Neuronal stem cell (in vitro differentiated cells): Measurements from ENCODE around the gene DCC.

ENCODE experiments used
- DNase-seq: peaks from one replicate; pipeline ENCODE4 v3.0.0-alpha.2; 2013; ENCODE audit warnings: low spot score
- H2AFZ ChIP-seq: one replicate; pipeline ENCODE4 v1.6.1; 2013; ENCODE audit warnings: mild to moderate bottlenecking, low read length, inconsistent platforms
- H2AK5ac ChIP-seq: 2 replicates; pipeline ENCODE4 v1.6.1; 2013; ENCODE audit warnings: low read depth, mild to moderate bottlenecking, inconsistent platforms, low read length, moderate library complexity, mixed read lengths
- H2BK120ac ChIP-seq: 2 replicates; pipeline ENCODE4 v1.6.1; 2013; ENCODE audit warnings: low read depth, mild to moderate bottlenecking, inconsistent platforms, low read length, moderate library complexity, mixed read lengths
- H2BK12ac ChIP-seq: one replicate; pipeline ENCODE4 v1.6.1; 2013; ENCODE audit warnings: low read length, inconsistent platforms
- H2BK15ac ChIP-seq: 2 replicates; pipeline ENCODE4 v1.6.1; 2013; ENCODE audit warnings: mild to moderate bottlenecking, low read length, inconsistent platforms, mixed read lengths
- H2BK5ac ChIP-seq: one replicate; pipeline ENCODE4 v1.6.1; 2013; ENCODE audit warnings: inconsistent platforms, mild to moderate bottlenecking, low read length, moderate library complexity
- H3K14ac ChIP-seq: one replicate; pipeline ENCODE4 v1.6.1; 2013; ENCODE audit warnings: low read length, inconsistent platforms
- H3K18ac ChIP-seq: 2 replicates; pipeline ENCODE4 v1.6.1; 2013; ENCODE audit warnings: low read length, inconsistent platforms
- H3K23ac ChIP-seq: 2 replicates; pipeline ENCODE4 v1.6.1; 2013; ENCODE audit warnings: low read depth, mild to moderate bottlenecking, mixed read lengths, low read length, inconsistent platforms; ENCODE audit not compliant: poor library complexity
- H3K27ac ChIP-seq: replicated peaks from 3 replicates; pipeline ENCODE4 v1.5.1; 2013; ENCODE audit warnings: low read length, inconsistent platforms
- H3K27me3 ChIP-seq, 3 experiments: 2 replicates each; pipeline ENCODE4 v1.6.1; 2013; ENCODE audit warnings: low read length in 3 of 3, mild to moderate bottlenecking in 2 of 3, inconsistent platforms in 1 of 3, low read depth in 1 of 3, mixed read lengths in 1 of 3, moderate library complexity in 1 of 3; ENCODE audit not compliant: control insufficient read depth in 3 of 3, insufficient read depth in 3 of 3
- H3K36me3 ChIP-seq, 2 donors: replicated peaks in 1 of 2; 2 replicates each; pipeline ENCODE4 v1.6.1; 2013; ENCODE audit warnings: low read length in 2 of 2; ENCODE audit not compliant: control insufficient read depth in 2 of 2, insufficient read depth in 2 of 2
- H3K4ac ChIP-seq: 2 replicates; pipeline ENCODE4 v1.6.1; 2013; ENCODE audit warnings: inconsistent platforms, mild to moderate bottlenecking, low read length, moderate library complexity
- H3K4me1 ChIP-seq, 2 donors: 1 replicate in 1 of 2; 2 replicates in 1 of 2; pipeline ENCODE4 v1.6.1; 2013; ENCODE audit warnings: low read length in 2 of 2, low read depth in 1 of 2; ENCODE audit not compliant: control insufficient read depth in 2 of 2, insufficient read depth in 1 of 2
- H3K4me2 ChIP-seq: one replicate; pipeline ENCODE4 v1.6.1; 2013; ENCODE audit warnings: mild to moderate bottlenecking, low read length, inconsistent platforms; ENCODE audit not compliant: insufficient read depth, poor library complexity, severe bottlenecking
- H3K4me3 ChIP-seq, 2 donors: 2 replicates each; pipeline ENCODE4 v1.5.1; 2013; ENCODE audit warnings: low read length in 2 of 2, mild to moderate bottlenecking in 2 of 2, inconsistent platforms in 1 of 2, moderate library complexity in 1 of 2
- H3K79me1 ChIP-seq: one replicate; pipeline ENCODE4 v1.6.1; 2013; ENCODE audit warnings: low read depth, mild to moderate bottlenecking, inconsistent platforms, low read length, moderate library complexity
- H3K9ac ChIP-seq: one replicate; pipeline ENCODE4 v1.6.1; 2013; ENCODE audit warnings: mild to moderate bottlenecking, low read depth, low read length, inconsistent platforms; ENCODE audit not compliant: poor library complexity
- H3K9me3 ChIP-seq, 2 donors: replicated peaks in 1 of 2; 2 replicates each; pipeline versions ENCODE3 to v1.6.1; 2013; ENCODE audit warnings: low read length in 2 of 2, mild to moderate bottlenecking in 2 of 2, inconsistent platforms in 1 of 2, low read depth in 1 of 2, mixed read lengths in 1 of 2, moderate library complexity in 1 of 2; ENCODE audit not compliant: control insufficient read depth in 2 of 2, insufficient read depth in 1 of 2
- H4K8ac ChIP-seq: one replicate; pipeline ENCODE4 v1.6.1; 2013; ENCODE audit warnings: low read depth, mild to moderate bottlenecking, inconsistent platforms, low read length, moderate library complexity
- H4K91ac ChIP-seq: one replicate; pipeline ENCODE4 v1.6.1; 2013; ENCODE audit warnings: low read length, low read depth, mild to moderate bottlenecking, inconsistent platforms; ENCODE audit not compliant: poor library complexity
- WGBS, 2 donors: extraction: QIAGEN DNeasy Blood & Tissue Kit; methylation state at CpG; one replicate each; pipeline ENCODE4 v1.1.7; 2013; ENCODE audit warnings: missing lambda C conversion rate in 2 of 2, mixed read lengths in 1 of 2; ENCODE audit not compliant: insufficient read length in 2 of 2, insufficient replicate concordance in 1 of 2; ENCODE audit errors: extremely low coverage in 2 of 2; 5-methylcytosine and 5-hydroxymethylcytosine counted together

DCC gene

DNA sequence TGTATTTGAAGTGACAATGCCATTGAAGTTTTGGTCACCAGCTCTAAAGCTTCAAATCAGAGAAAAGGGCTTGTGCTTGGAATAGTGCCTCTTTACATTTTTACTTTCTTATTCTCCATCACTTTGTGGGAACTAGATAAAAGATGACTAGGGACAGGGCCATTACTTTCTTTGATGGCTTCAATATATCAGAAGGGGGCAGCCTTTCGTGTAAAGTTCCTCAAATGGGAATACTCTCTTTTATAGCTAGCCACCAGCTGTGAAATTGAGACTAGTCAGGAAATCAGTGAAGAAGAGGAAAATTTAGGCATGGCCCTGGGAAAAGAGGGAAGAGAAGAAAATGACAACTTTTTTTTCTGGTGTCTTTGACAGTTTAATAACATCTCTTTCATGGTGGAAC lies 242.5 kb downstream of the DCC start:
- no peak overlapping the region for H3K14ac ChIP-seq
- H3K4me3 ChIP-seq = no peak overlapping the region
- H2AK5ac ChIP-seq = no peak overlapping the region
- no peak overlapping the region for H2BK5ac ChIP-seq
- no peak overlapping the region for H2BK12ac ChIP-seq
- H4K91ac ChIP-seq = no peak overlapping the region
- no peak overlapping the region for H2AFZ ChIP-seq
- WGBS, 2 donors = no CpG with 5 or more reads among the region's 1 CpG
- H3K36me3 ChIP-seq = no peaks in the 10 kb centered on the region
- no peaks in the 10 kb centered on the region for H3K9me3 ChIP-seq
- H3K9ac ChIP-seq = no peak overlapping the region
- H2BK120ac ChIP-seq = no peak overlapping the region
- no peak overlapping the region for H3K4me2 ChIP-seq
- H3K4me1 ChIP-seq = no peaks in the 10 kb centered on the region
- H3K27ac ChIP-seq = no peak overlapping the region
- no peaks in the 10 kb centered on the region for H3K79me1 ChIP-seq
- H4K8ac ChIP-seq = no peak overlapping the region
- H3K18ac ChIP-seq = no peak overlapping the region
- no peaks in the 10 kb centered on the region for H3K27me3 ChIP-seq
- no peak overlapping the region for H2BK15ac ChIP-seq
- H3K23ac ChIP-seq = no peak overlapping the region
- no peak overlapping the region for H3K4ac ChIP-seq
- DNase-seq = no peak

DNA sequence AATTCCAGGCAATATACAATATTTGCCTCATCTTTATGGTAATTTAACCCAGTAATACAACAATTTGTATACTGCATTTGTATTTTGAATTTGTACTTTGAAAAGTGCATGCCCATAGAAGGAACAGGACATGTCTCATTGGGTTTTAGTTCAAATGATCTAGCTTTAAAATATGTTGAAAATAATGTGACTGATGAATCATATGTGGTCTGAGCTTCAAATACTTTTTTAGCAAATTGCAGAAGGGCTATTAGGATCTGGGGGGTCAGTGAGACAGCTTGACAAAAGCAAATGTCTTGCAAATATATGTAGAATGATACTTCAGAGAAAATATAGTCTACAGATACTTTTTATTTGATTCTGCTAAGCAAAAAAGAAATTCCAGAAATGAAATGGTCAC lies 248.9 kb downstream of the DCC start:
- Histone ChIP-seq H3K4me1 (peaks cover 0 to 2% of the 10 kb centered on the region in 2 donors), H3K9ac (no peak overlapping the region), H3K14ac (no peak overlapping the region), H3K36me3 (no peaks in the 10 kb centered on the region), H3K18ac (no peak overlapping the region), H3K27me3 (no peaks in the 10 kb centered on the region), H2BK5ac (no peak overlapping the region), H2AFZ (no peak overlapping the region), H4K8ac (no peak overlapping the region), H3K4me3 (no peak overlapping the region), H2AK5ac (no peak overlapping the region), H3K9me3 (no peaks in the 10 kb centered on the region), H2BK12ac (no peak overlapping the region), H3K79me1 (no peaks in the 10 kb centered on the region), H4K91ac (no peak overlapping the region), H3K4ac (no peak overlapping the region), H3K4me2 (no peak overlapping the region), H2BK15ac (no peak overlapping the region), H3K23ac (no peak overlapping the region), H2BK120ac (no peak overlapping the region), H3K27ac (no peak overlapping the region)
- DNase-seq = no peak

DNA sequence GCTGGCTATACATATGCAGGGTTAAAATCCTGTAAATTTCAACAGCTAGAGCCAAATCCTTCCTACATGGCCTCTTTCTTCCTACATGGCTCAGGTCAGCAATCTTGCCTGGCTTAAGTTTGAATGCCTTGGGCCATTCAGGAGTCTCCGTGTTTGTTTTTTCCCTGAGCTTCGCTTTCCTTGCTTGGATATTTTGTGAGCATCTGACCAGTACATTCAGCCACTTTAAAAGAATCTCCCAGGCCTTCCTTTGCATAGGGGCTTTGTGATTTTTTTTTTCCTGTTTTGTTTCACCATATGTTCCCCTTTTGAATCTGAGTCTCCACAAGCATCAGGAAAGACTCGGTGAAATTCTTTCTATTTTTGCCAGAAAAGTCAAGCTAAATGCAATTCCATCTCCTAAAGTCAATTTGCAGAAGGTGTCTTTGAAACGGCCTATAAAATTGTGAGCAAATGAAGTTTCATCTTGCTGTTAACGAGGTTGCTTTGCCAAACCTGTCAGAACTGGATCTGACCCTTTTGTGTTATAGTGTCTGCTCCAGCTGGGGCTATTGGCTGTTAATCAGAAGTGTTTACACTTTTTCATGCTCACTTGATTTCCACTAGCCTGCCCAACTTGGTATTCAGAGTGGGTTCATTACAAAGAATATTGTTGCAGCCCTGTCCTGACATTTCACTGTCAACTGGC lies 256.9 kb downstream of the DCC start:
- no peak overlapping the region for H2BK12ac ChIP-seq
- no peak overlapping the region for H4K91ac ChIP-seq
- H3K27me3 ChIP-seq = no peaks in the 10 kb centered on the region
- H2AK5ac ChIP-seq = no peak overlapping the region
- DNase-seq = no peak
- H3K4me3 ChIP-seq = no peak overlapping the region
- H2BK120ac ChIP-seq = no peak overlapping the region
- no peak overlapping the region for H3K4ac ChIP-seq
- H3K9me3 ChIP-seq = peaks cover 0 to 11% of the 10 kb centered on the region in 2 donors
- WGBS, 2 donors = no CpG with 5 or more reads among the region's 5 CpGs
- peaks cover 3 to 14% of the 10 kb centered on the region in 2 donors for H3K4me1 ChIP-seq
- H3K23ac ChIP-seq = no peak overlapping the region
- H3K79me1 ChIP-seq = no peaks in the 10 kb centered on the region
- H3K4me2 ChIP-seq = no peak overlapping the region
- no peaks in the 10 kb centered on the region for H3K36me3 ChIP-seq
- no peak overlapping the region for H2BK15ac ChIP-seq
- no peak overlapping the region for H2BK5ac ChIP-seq
- no peak overlapping the region for H3K14ac ChIP-seq
- no peak overlapping the region for H3K18ac ChIP-seq
- no peak overlapping the region for H4K8ac ChIP-seq
- peak overlapping the region; percentile 71 for H3K27ac ChIP-seq
- H2AFZ ChIP-seq = peak overlapping the region; percentile 80
- H3K9ac ChIP-seq = no peak overlapping the region

DNA sequence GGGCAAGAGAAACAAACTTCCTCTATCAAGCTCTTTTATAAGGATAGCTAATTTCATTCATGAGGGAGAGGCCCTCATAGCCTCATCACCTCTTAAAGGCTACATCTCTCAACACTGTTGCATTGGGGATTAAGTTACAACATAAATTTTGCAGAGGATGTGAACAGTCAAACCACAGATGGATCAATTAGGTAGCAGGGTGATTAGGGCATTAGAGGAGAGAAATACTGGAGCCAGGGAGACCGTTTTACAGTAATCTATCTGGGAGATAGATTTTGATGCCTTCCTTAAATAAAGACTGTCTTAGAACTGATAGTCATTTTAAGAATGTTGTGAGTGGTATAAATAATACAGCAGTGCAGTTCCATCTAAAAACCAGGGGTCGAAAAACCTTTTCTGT lies 258.9 kb downstream of the DCC start:
- Histone ChIP-seq H3K4me1 (peaks cover 3 to 14% of the 10 kb centered on the region in 2 donors), H3K4me3 (no peak overlapping the region), H2BK5ac (no peak overlapping the region), H3K23ac (no peak overlapping the region), H3K27ac (no peak overlapping the region), H3K9ac (no peak overlapping the region), H3K4ac (no peak overlapping the region), H3K27me3 (no peaks in the 10 kb centered on the region), H2AFZ (no peak overlapping the region), H4K91ac (no peak overlapping the region), H3K18ac (no peak overlapping the region), H3K4me2 (no peak overlapping the region), H2AK5ac (no peak overlapping the region), H3K79me1 (no peaks in the 10 kb centered on the region), H3K9me3 (peaks cover 0 to 11% of the 10 kb centered on the region in 2 donors), H4K8ac (no peak overlapping the region), H2BK120ac (no peak overlapping the region), H3K36me3 (no peaks in the 10 kb centered on the region), H3K14ac (no peak overlapping the region), H2BK12ac (no peak overlapping the region), H2BK15ac (no peak overlapping the region)
- no CpG with 5 or more reads among the region's 2 CpGs for WGBS, 2 donors
- DNase-seq = no peak
